Loucy (cell line): ENCODE measurements around the gene SORD.
"Not testable (repeated sequence)": the region's sequence is repeated elsewhere in the genome, so short reads cannot be mapped to it uniquely, and the experiment has no call there.

Source experiments
- CTCF ChIP-seq: fragments of 200-600 bp; sonication (generic); conservative IDR thresholded peaks from 2 replicates; pipeline ENCODE4 v1.5.1; 2014; ENCODE audit warnings: mild to moderate bottlenecking, antibody characterized with exemption, low read length
- EZH2phosphoT487 ChIP-seq: fragments of 200-600 bp; IDR thresholded peaks from 2 replicates; pipeline ENCODE4 v1.6.1; 2018; ENCODE audit warnings: antibody characterized with exemption, mild to moderate bottlenecking, moderate library complexity, borderline replicate concordance

- peak; percentile 86 for TF ChIP-seq CTCF
- not testable (repeated sequence) for TF ChIP-seq EZH2phosphoT487
These were observed 14.1 kb downstream of the SORD start for GRCh38 chr15:45036812-45037781.
